Measurements from ENCODE around the gene MRPL17. TPM values are rescaled to one million over a fixed set of nuclear protein-coding genes. Genes with fewer than 3 reads are reported as not detected.
A peak's percentile ranks its signal among the peaks of the same experiment; 100 is the strongest.

The MRPL17 gene
- total and polyA plus RNA-seq, 9 of the 15 experiments (the other 6 are each of a cell fraction or from before 2014, with no cell fraction given): 33.9 to 81.6 (median 43.9) TPM

GRCh38 chr11:6682936-6683861 lies at the start of gene MRPL17 (continued):
- TF ChIP-seq CEBPG (CRISPR knock-in tag; IDR thresholded peaks at IDR 0.05) (0 out of 2 replicates have a peak, but pooled peaks have one; percentile 51), CEBPG (tag; conservative IDR thresholded peaks at IDR 0.05 in 1 of 2, IDR thresholded peaks at IDR 0.05 in 1 of 2) (no peak), MCM7 (IDR thresholded peaks at IDR 0.05) (no peak), ZNF12 (CRISPR knock-in tag; IDR thresholded peaks at IDR 0.05) (0 out of 2 replicates have a peak, but pooled peaks have one; percentile 59), ZBTB12 (CRISPR knock-in tag; IDR thresholded peaks at IDR 0.05) (0 out of 2 replicates have a peak, but pooled peaks have one; percentile 17), RB1 (IDR thresholded peaks at IDR 0.05; ENCODE audit: low read depth) (peak; percentile 90), CREB5 (CRISPR knock-in tag; IDR thresholded peaks at IDR 0.05) (no peak), PHF20 (IDR thresholded peaks at IDR 0.05; ENCODE audit: partially characterized antibody) (no peak), TAF7 (tag; IDR thresholded peaks at IDR 0.05) (0 out of 2 replicates have a peak, but pooled peaks have one; percentile 18), FOXM1 (IDR thresholded peaks at IDR 0.05; ENCODE audit: low read depth) (no peak), FOXM1 (CRISPR knock-in tag; IDR thresholded peaks at IDR 0.05; ENCODE audit: low read depth) (peak; percentile 96; the same call in 1 of the 2 replicates), JUN (IDR thresholded peaks at IDR 0.05; ENCODE audit: borderline replicate concordance, low read depth, low read length) (peak; percentile 41; the same call in 1 of the 2 replicates), JUN (CRISPR knock-in tag; IDR thresholded peaks at IDR 0.05; ENCODE audit: borderline replicate concordance) (peak; percentile 88; the same call in 1 of the 2 replicates), ZNF449 (CRISPR knock-in tag; IDR thresholded peaks at IDR 0.05) (peak; percentile 41; the same call in 1 of the 2 replicates), THAP7 (CRISPR knock-in tag; IDR thresholded peaks at IDR 0.05) (no peak), ELK3 (CRISPR knock-in tag; IDR thresholded peaks at IDR 0.05) (no peak), CHAMP1 (IDR thresholded peaks at IDR 0.05) (no peak), RHOXF2B (CRISPR knock-in tag; conservative IDR thresholded peaks at IDR 0.05) (0 out of 2 replicates have a peak, but pooled peaks have one; percentile 11), GATAD2B (IDR thresholded peaks at IDR 0.05; ENCODE audit: borderline replicate concordance) (peak; percentile 59; the same call in 1 of the 2 replicates)

Measured in K562 (cell line).